ENCODE measurements around the gene WSCD2.

The WSCD2 gene

GRCh38 chr12:108228746-108229145 is 99.7 kb downstream of the WSCD2 start:
- FAIRE-seq (no peak), DNase-seq (ENCODE audit: insufficient read length, low spot score) (no peak)

- FAIRE-seq: no peak
- no peak for DNase-seq (ENCODE audit: insufficient read length, low spot score)
Measured at GRCh38 chr12:108231109-108231905, 102.2 kb downstream of the WSCD2 start.

GRCh38 chr12:108231909-108232434 is 102.9 kb downstream of the WSCD2 start:
- no peak for DNase-seq (ENCODE audit: insufficient read length, low spot score)
- FAIRE-seq: no peak

- no peak for FAIRE-seq
Measured at GRCh38 chr12:108232565-108232964, 103.5 kb downstream of the WSCD2 start.

GRCh38 chr12:108234158-108234557 is 105.1 kb downstream of the WSCD2 start:
- FAIRE-seq: no peak
- no peak for DNase-seq (ENCODE audit: insufficient read length, low spot score)

More at GRCh38 chr12:108232565-108232964, 103.5 kb downstream of the WSCD2 start:
- DNase-seq (ENCODE audit: insufficient read length, low spot score): no peak

- FAIRE-seq: no peak
- no peak for DNase-seq (ENCODE audit: insufficient read length, low spot score)
Measured at GRCh38 chr12:108235197-108235984, 106.3 kb downstream of the WSCD2 start.

- FAIRE-seq (no peak), DNase-seq (ENCODE audit: insufficient read length, low spot score) (no peak)
Measured at GRCh38 chr12:108235985-108236263, 106.8 kb downstream of the WSCD2 start.

- DNase-seq (ENCODE audit: insufficient read length, low spot score) (no peak), FAIRE-seq (no peak)
Measured at GRCh38 chr12:108236366-108236765, 107.3 kb downstream of the WSCD2 start.

- FAIRE-seq: no peak
- no peak for DNase-seq (ENCODE audit: insufficient read length, low spot score)
Measured at GRCh38 chr12:108237272-108237671, 108.2 kb downstream of the WSCD2 start.

GRCh38 chr12:108238474-108238873 is 109.4 kb downstream of the WSCD2 start:
- DNase-seq (ENCODE audit: insufficient read length, low spot score) (no peak), FAIRE-seq (no peak)

- no peak for FAIRE-seq
- DNase-seq (ENCODE audit: insufficient read length, low spot score): no peak
Measured at GRCh38 chr12:108239378-108239777, 110.3 kb downstream of the WSCD2 start.

GRCh38 chr12:108240027-108240785 is 111.1 kb downstream of the WSCD2 start:
- DNase-seq (ENCODE audit: insufficient read length, low spot score): no peak
- no peak for FAIRE-seq

GRCh38 chr12:108240928-108241327 is 111.8 kb downstream of the WSCD2 start:
- no peak for DNase-seq (ENCODE audit: insufficient read length, low spot score)
- FAIRE-seq: no peak

- FAIRE-seq (no peak), DNase-seq (ENCODE audit: insufficient read length, low spot score) (no peak)
Measured at GRCh38 chr12:108241986-108242703, 113.1 kb downstream of the WSCD2 start.

- FAIRE-seq (no peak), DNase-seq (ENCODE audit: insufficient read length, low spot score) (no peak)
Measured at GRCh38 chr12:108247130-108247529, 118.0 kb downstream of the WSCD2 start.

- FAIRE-seq: no peak
Measured at GRCh38 chr12:108248011-108248410, 118.9 kb downstream of the WSCD2 start.

GRCh38 chr12:108252523-108252922 is 123.4 kb downstream of the WSCD2 start:
- DNase-seq (ENCODE audit: insufficient read length, low spot score) (no peak), FAIRE-seq (no peak)

More at GRCh38 chr12:108248011-108248410, 118.9 kb downstream of the WSCD2 start:
- no peak for DNase-seq (ENCODE audit: insufficient read length, low spot score)

- FAIRE-seq (no peak), DNase-seq (ENCODE audit: insufficient read length, low spot score) (no peak)
Measured at GRCh38 chr12:108253540-108253939, 124.5 kb downstream of the WSCD2 start.

GRCh38 chr12:108254030-108254429 is 124.9 kb downstream of the WSCD2 start:
- FAIRE-seq (no peak), DNase-seq (ENCODE audit: insufficient read length, low spot score) (no peak)

- FAIRE-seq (no peak), DNase-seq (ENCODE audit: insufficient read length, low spot score) (no peak)
Measured at GRCh38 chr12:108254517-108255251, 125.6 kb downstream of the WSCD2 start.

Measured in GM19239 (cell line).